Endothelial cell of umbilical vein (primary cell): ENCODE results near the gene TEX101. TPM values are rescaled to one million over a fixed set of nuclear protein-coding genes. Genes with fewer than 3 reads are reported as not detected.

Source experiments
- BruUV-seq: library from RNA; stranded (reverse); fragments of 400-500 nt; replicated peaks from 2 replicates; lab custom pipeline; 2021; lab: Mats Ljungman, UMichigan
- CTCF ChIA-PET: fragments of 300-600, 350-600 bp; sonication (Branson Sonifier 250); formaldehyde crosslinking; loops from one replicate; lab custom pipeline; 2021; ENCODE audit warnings: antibody characterized with exemption, inconsistent platforms; lab: Charles Lee
- POLR2A ChIA-PET: fragments of 300-600, 350-600 bp; sonication (Branson Sonifier 250); formaldehyde crosslinking; loops from one replicate; lab custom pipeline; 2021; ENCODE audit warnings: antibody characterized with exemption, inconsistent platforms; lab: Charles Lee
- DNase-seq: peaks from one replicate; pipeline ENCODE4 v3.0.0-alpha.2; 2011; ENCODE audit warnings: low read depth, low spot score
- FAIRE-seq: peaks from 2 replicates; lab custom pipeline; 2011; peaks lifted over from hg19 to GRCh38; lab: Jason Lieb, UNC
- H2AFZ ChIP-seq: 2 replicates; pipeline ENCODE4 v1.6.0; 2012; ENCODE audit warnings: low read depth, low read length, control low read depth, inconsistent platforms
- H3K27ac ChIP-seq: 2 replicates; pipeline ENCODE4 v1.5.1; 2011; ENCODE audit warnings: low read depth, mild to moderate bottlenecking, control low read depth, low read length, moderate library complexity; ENCODE audit not compliant: insufficient read depth
- H3K27me3 ChIP-seq, 2 experiments: 2 replicates each; pipeline versions ENCODE4 v1.6.0 to v1.6.1; 2011; ENCODE audit warnings: low read length in 2 of 2, mixed read lengths in 1 of 2; ENCODE audit not compliant: control insufficient read depth in 2 of 2, insufficient read depth in 2 of 2
- H3K36me3 ChIP-seq, 2 experiments: 2 replicates in 1 of 2; 3 replicates in 1 of 2; pipeline ENCODE4 v1.5.1; 2011; ENCODE audit warnings: low read length in 2 of 2, mild to moderate bottlenecking in 1 of 2, moderate library complexity in 1 of 2; ENCODE audit not compliant: control insufficient read depth in 2 of 2, insufficient read depth in 2 of 2; ENCODE audit errors: extremely low read depth in 1 of 2
- H3K4me1 ChIP-seq: 3 replicates; pipeline ENCODE4 v1.5.1; 2011; ENCODE audit warnings: mild to moderate bottlenecking, low read length; ENCODE audit not compliant: control insufficient read depth, insufficient read depth; ENCODE audit errors: extremely low read depth
- H3K4me2 ChIP-seq: 2 replicates; pipeline ENCODE4 v1.6.1; 2011; ENCODE audit warnings: low read length, control low read depth, mixed read lengths; ENCODE audit not compliant: insufficient read depth
- H3K4me3 ChIP-seq, 3 experiments: fragments of 200-600 bp in 1 of 3; sonication (generic), shearing (Covaris generic) in 1 of 3; replicated peaks in 1 of 3; 2 replicates each; pipeline ENCODE4 v1.5.1; 2011 to 2016; ENCODE audit warnings: control low read depth in 3 of 3, low read length in 3 of 3, mild to moderate bottlenecking in 2 of 3, inconsistent platforms in 1 of 3, low read depth in 1 of 3, moderate library complexity in 1 of 3; ENCODE audit not compliant: insufficient read depth in 1 of 3
- H3K79me2 ChIP-seq: 2 replicates; pipeline ENCODE4 v1.6.0; 2012; ENCODE audit warnings: low read length, inconsistent platforms; ENCODE audit not compliant: control insufficient read depth, insufficient read depth
- H3K9ac ChIP-seq: replicated peaks from 2 replicates; pipeline ENCODE3; 2011; ENCODE audit warnings: low read length, control low read depth; ENCODE audit not compliant: insufficient read depth; ENCODE audit errors: extremely low read depth
- H3K9me1 ChIP-seq: replicated peaks from 3 replicates; pipeline ENCODE4 v1.6.0; 2011; ENCODE audit warnings: mild to moderate bottlenecking, low read length; ENCODE audit not compliant: control insufficient read depth, insufficient read depth; ENCODE audit errors: extremely low read depth
- H3K9me3 ChIP-seq: replicated peaks from 2 replicates; pipeline ENCODE4 v1.5.1; 2012; ENCODE audit warnings: low read length, inconsistent platforms; ENCODE audit not compliant: control insufficient read depth, insufficient read depth
- H4K20me1 ChIP-seq: replicated peaks from 2 replicates; pipeline ENCODE3; 2011; ENCODE audit warnings: mild to moderate bottlenecking, low read length; ENCODE audit not compliant: control insufficient read depth, insufficient read depth; ENCODE audit errors: extremely low read depth
- CTCF ChIP-seq, 2 donors: IDR thresholded peaks; 1 replicate in 1 of 2; 2 replicates in 1 of 2; pipeline ENCODE4 v1.5.1; 2011; ENCODE audit warnings: low read length in 2 of 2, mild to moderate bottlenecking in 2 of 2, moderate library complexity in 2 of 2, control low read depth in 1 of 2, inconsistent platforms in 1 of 2, low read depth in 1 of 2; ENCODE audit not compliant: insufficient read depth in 1 of 2; ENCODE audit errors: extremely low read depth in 1 of 2
- EZH2 ChIP-seq: IDR thresholded peaks from 2 replicates; pipeline ENCODE4 v1.6.1; 2012; ENCODE audit warnings: borderline replicate concordance, low read depth, mild to moderate bottlenecking, moderate library complexity, low read length, inconsistent platforms; ENCODE audit not compliant: severe bottlenecking
- FOS ChIP-seq: IDR thresholded peaks from 2 replicates; pipeline ENCODE4 v1.6.1; 2011; ENCODE audit warnings: mild to moderate bottlenecking, low read length, moderate library complexity, borderline replicate concordance; ENCODE audit not compliant: insufficient read depth
- GATA2 ChIP-seq: IDR thresholded peaks from 2 replicates; pipeline ENCODE4 v1.7.0; 2011; ENCODE audit warnings: low read depth, mild to moderate bottlenecking, moderate library complexity, mixed read lengths, low read length; ENCODE audit not compliant: insufficient read length, insufficient read depth
- JUN ChIP-seq: IDR thresholded peaks from 2 replicates; pipeline ENCODE4 v1.6.1; 2011; ENCODE audit warnings: borderline replicate concordance, low read depth; ENCODE audit not compliant: insufficient read length, insufficient read depth
- MAX ChIP-seq: IDR thresholded peaks from 2 replicates; pipeline ENCODE4 v1.6.1; 2011; ENCODE audit not compliant: insufficient read depth, insufficient read length
- MYC ChIP-seq: IDR thresholded peaks from one replicate; pipeline ENCODE4 v1.6.1; 2011; ENCODE audit warnings: mild to moderate bottlenecking, low read depth, low read length
- POLR2A ChIP-seq: IDR thresholded peaks from 2 replicates; pipeline ENCODE4 v1.6.1; 2012; ENCODE audit warnings: low read depth, mild to moderate bottlenecking, control low read depth, low read length
- POLR2AphosphoS5 ChIP-seq: IDR thresholded peaks from 2 replicates; pipeline ENCODE4 v1.6.1; 2012; ENCODE audit warnings: low read depth, mild to moderate bottlenecking, control low read depth, low read length, moderate library complexity; ENCODE audit not compliant: insufficient read depth
- dilution Hi-C: fragments of 300-500 bp; cut with MboI; formaldehyde crosslinking; loops from one replicate; pipeline ENCODE4 v1.15.0; 2019; ENCODE audit warnings: low sequenced_read_pairs; ENCODE audit not compliant: extremely low pct_ligation_motif_present
- intact Hi-C: fragments of 100-400 bp; cut with micrococcal nuclease; formaldehyde crosslinking; loops from one replicate; pipeline ENCODE4 v1.10.0; 2022
- polyA plus RNA-seq, 4 experiments: library from polyadenylated mRNA; depleted of rRNA in 3 of 4; stranded (reverse) in 3 of 4; unstranded in 1 of 4; fragments of >200 nt; gene quantifications; 2 replicates each; pipeline versions ENCODE4 v1.2.1 to v1.2.3, GENCODE V29; 2011 to 2012; ENCODE audit warnings: missing spikeins in 1 of 4
- total RNA-seq: library from RNA; stranded (reverse); gene quantifications from 2 replicates; pipeline ENCODE4 v1.2.3, GENCODE V29; 2021

Gene TEX101
- total and polyA plus RNA-seq, 2 donors (not counting 3 experiments of a cell fraction or from before 2014, with no cell fraction given): not detected

GRCh38 chr19:43445426-43445825 lies 30.7 kb downstream of the TEX101 start:
- intact Hi-C loops (loop anchor here (5.0 kb wide), 1 partner anchor 362 kb away; no protein-coding TSS in a partner anchor), dilution Hi-C loops (no loop called here)
- no peaks in the 10 kb centered on the region for H3K9me3 ChIP-seq
- no peaks in the 10 kb centered on the region for H4K20me1 ChIP-seq
- no peaks in the 10 kb centered on the region for H3K9me1 ChIP-seq
- no peak overlapping the region for H3K4me3 ChIP-seq
- no peak overlapping the region for H2AFZ ChIP-seq
- H3K4me2 ChIP-seq: no peak overlapping the region
- H3K79me2 ChIP-seq: no peaks in the 10 kb centered on the region
- CTCF ChIA-PET: interaction anchor here (1.0 to 6.6 kb wide), 6 partner anchors 12 to 149 kb away, joined by 3 to 833 read pairs (median 7); partner anchors contain the start of gene PHLDB3
- H3K9ac ChIP-seq: no peak overlapping the region
- no peaks in the 10 kb centered on the region for H3K4me1 ChIP-seq
- FAIRE-seq: no peak
- no peaks in the 10 kb centered on the region for H3K36me3 ChIP-seq
- no peak for DNase-seq
- TF ChIP-seq FOS (no peak), MYC (no peak), POLR2A (no peak), MAX (no peak), JUN (no peak), EZH2 (no peak), CTCF (IDR thresholded peaks at IDR 0.05; ENCODE audit: extremely low read depth in 1 of 2, insufficient read depth in 1 of 2, low read depth in 1 of 2, low read length in 2 of 2) (no peak), GATA2 (no peak), POLR2AphosphoS5 (no peak)
- BruUV-seq: no TSS peak
- H3K27me3 ChIP-seq: no peaks in the 10 kb centered on the region
- H3K27ac ChIP-seq: no peak overlapping the region
- POLR2A ChIA-PET: no interaction called here
